K562 (cell line): Measurements from ENCODE around the gene ZSWIM3.
A peak's percentile ranks its signal among the peaks of the same experiment; 100 is the strongest.

ENCODE experiments used
- BHLHE40 ChIP-seq: IDR thresholded peaks from 2 replicates; pipeline ENCODE4 v1.6.1; 2011; ENCODE audit warnings: low read length, improper control_type of control experiment
- CTCF ChIP-seq, 3 experiments: IDR thresholded peaks in 2 of 3; conservative IDR thresholded peaks in 1 of 3; 2 replicates each; pipeline ENCODE4 v1.5.1; 2011 to 2012; ENCODE audit warnings: low read length in 3 of 3, mild to moderate bottlenecking in 3 of 3, control low read depth in 2 of 3, improper control_type of control experiment in 1 of 3, inconsistent platforms in 1 of 3, low read depth in 1 of 3, mixed read lengths in 1 of 3, moderate library complexity in 1 of 3; ENCODE audit not compliant: insufficient read depth in 2 of 3
- HMGN3 ChIP-seq: IDR thresholded peaks from 2 replicates; pipeline ENCODE4 v1.6.1; 2011; ENCODE audit warnings: borderline replicate concordance, low read depth, mild to moderate bottlenecking, mixed read lengths, low read length; ENCODE audit not compliant: insufficient read length; ENCODE audit errors: extremely low read depth
- HNRNPUL1 ChIP-seq: fragments of 200-400 bp; formaldehyde crosslinking; IDR thresholded peaks from 2 replicates; pipeline ENCODE4 v1.6.1; 2017; ENCODE audit warnings: low read length
- RBBP5 ChIP-seq: fragments of 200-600 bp; sonication (generic); IDR thresholded peaks from 2 replicates; pipeline ENCODE4 v1.6.1; 2012; ENCODE audit warnings: borderline replicate concordance, mild to moderate bottlenecking, low read length, control low read depth, inconsistent platforms; ENCODE audit not compliant: insufficient read depth, poor library complexity, severe bottlenecking
- SMC3 ChIP-seq: conservative IDR thresholded peaks from 2 replicates; pipeline ENCODE4 v1.6.1; 2011; ENCODE audit warnings: low read depth, low read length, improper control_type of control experiment; ENCODE audit not compliant: insufficient read depth
- SPI1 ChIP-seq: IDR thresholded peaks from 2 replicates; pipeline ENCODE4 v1.6.1; 2011; ENCODE audit warnings: low read depth, low read length, control low read depth, borderline replicate concordance
- ZBTB1 ChIP-seq: sonication (generic); formaldehyde crosslinking; IDR thresholded peaks from 2 replicates; pipeline ENCODE4 v1.8.1; 2023; ENCODE audit warnings: missing genetic modification reagents, low read depth, mild to moderate bottlenecking, borderline replicate concordance
- ZBTB34 ChIP-seq: fragments of 250-450 bp; sonication (Bioruptor Pico); IDR thresholded peaks from 2 replicates; pipeline ENCODE4 v1.8.0; 2021; ENCODE audit warnings: mild to moderate bottlenecking, moderate library complexity
- ZBTB8A ChIP-seq: fragments of 450-650 bp; IDR thresholded peaks from 2 replicates; pipeline ENCODE4 v1.6.1; 2018; ENCODE audit warnings: mild to moderate bottlenecking, moderate library complexity; ENCODE audit not compliant: partially characterized antibody
- ZNF184 ChIP-seq: sonication (generic); formaldehyde crosslinking; IDR thresholded peaks from 2 replicates; pipeline ENCODE4 v1.5.0; 2020; ENCODE audit warnings: missing genetic modification reagents
- ZNF217 ChIP-seq: sonication (generic); formaldehyde crosslinking; IDR thresholded peaks from 2 replicates; pipeline ENCODE4 v1.8.0; 2022; ENCODE audit warnings: mild to moderate bottlenecking, missing genetic modification reagents

- no peak for TF ChIP-seq ZBTB1 (CRISPR knock-in tag)
- TF ChIP-seq BHLHE40: no peak
- TF ChIP-seq SMC3: no peak
- TF ChIP-seq ZNF184: no peak
- TF ChIP-seq ZBTB34 (CRISPR knock-in tag): no peak
- no peak for TF ChIP-seq ZNF217 (CRISPR knock-in tag)
- TF ChIP-seq ZBTB8A: no peak
- TF ChIP-seq RBBP5: no peak
- TF ChIP-seq HNRNPUL1: no peak
- TF ChIP-seq SPI1: no peak
- TF ChIP-seq CTCF (IDR thresholded peaks at IDR 0.05 in 2 of 3, conservative IDR thresholded peaks at IDR 0.05 in 1 of 3; ENCODE audit: insufficient read depth in 2 of 3, low read depth in 1 of 3, low read length in 3 of 3): peak in 1 of 3 experiments; percentile 9; a peak in 1 of 6 replicates
- TF ChIP-seq HMGN3: no peak
Observed at GRCh38 chr20:45890077-45890984, 32.9 kb downstream of the ZSWIM3 start.
